ENCODE measurements around the gene OR6B1. TPM values are rescaled to one million over a fixed set of nuclear protein-coding genes. Genes with fewer than 3 reads are reported as not detected.

Gene OR6B1
- total and polyA plus RNA-seq, 2 of the 8 experiments (the other 6 are each of a cell fraction or from before 2014, with no cell fraction given), result not detected

DNA sequence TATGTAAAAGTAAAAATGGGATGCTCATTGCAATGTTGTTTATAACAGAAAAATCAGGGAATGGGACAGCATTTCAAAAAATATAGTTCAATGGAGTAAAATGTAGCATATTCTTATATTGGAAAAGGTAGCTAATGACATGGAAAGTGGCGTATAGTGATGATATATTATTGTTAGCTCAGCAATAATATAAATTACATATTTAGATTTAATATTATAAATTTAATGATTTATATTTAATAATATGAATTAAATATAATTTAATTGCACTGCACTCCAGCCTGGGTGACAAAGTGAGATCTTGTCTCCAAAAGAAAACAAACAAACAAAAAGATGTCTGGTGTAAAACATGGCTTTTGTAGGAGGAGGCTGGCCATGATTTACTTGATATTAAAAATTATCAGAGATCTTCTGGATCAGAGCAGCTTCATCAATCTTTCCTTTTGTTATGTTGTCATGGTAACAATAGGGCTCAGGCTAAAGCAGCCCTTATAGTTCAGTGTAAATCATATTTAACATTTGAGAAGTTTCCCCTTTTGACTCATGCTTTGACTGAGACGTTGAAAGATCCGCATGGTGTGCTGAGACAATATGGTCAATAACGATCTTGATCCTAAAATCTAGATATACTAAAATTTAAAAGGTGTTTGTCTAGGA, 23.2 kb downstream of the OR6B1 start (continued):
- TF ChIP-seq CBX5 (IDR thresholded peaks at IDR 0.05; ENCODE audit: low read depth, low read length) (no peak), CBX8 (IDR thresholded peaks at IDR 0.05; ENCODE audit: borderline replicate concordance, low read depth, low read length) (no peak), MAX (IDR thresholded peaks at IDR 0.05) (no peak), EP300 (IDR thresholded peaks at IDR 0.05; ENCODE audit: borderline replicate concordance in 1 of 2, low read depth in 2 of 2, low read length in 2 of 2) (no peak), JUND (IDR thresholded peaks at IDR 0.05; ENCODE audit: low read length) (no peak), CHD2 (IDR thresholded peaks at IDR 0.05; ENCODE audit: low read length) (no peak), ASH2L (IDR thresholded peaks at IDR 0.05; ENCODE audit: low read length) (no peak), EGR1 (IDR thresholded peaks at IDR 0.05; ENCODE audit: borderline replicate concordance, low read depth, low read length) (no peak), ZNF274 (IDR thresholded peaks at IDR 0.05; ENCODE audit: borderline replicate concordance, extremely low read depth, low read length) (no peak), SIN3A (conservative IDR thresholded peaks at IDR 0.05 in 1 of 2, IDR thresholded peaks at IDR 0.05 in 1 of 2; ENCODE audit: low read depth in 1 of 2, low read length in 2 of 2) (no peak)

Measured in H1 (cell line).